ENCODE results near the gene RRAS2. TPM values are rescaled to one million over a fixed set of nuclear protein-coding genes. Genes with fewer than 3 reads are reported as not detected.

The RRAS2 gene
- total and polyA plus RNA-seq, 7 donors, result 15.5 to 48.5 (median 31.1) TPM

- no peaks in the 10 kb centered on the region for H3K9me3 ChIP-seq
- no peaks in the 10 kb centered on the region for H3K27me3 ChIP-seq
- peaks cover 0 to 25% (median 18%) of the 10 kb centered on the region in 4 donors for H3K4me1 ChIP-seq
- 82 to 89% methylated on average over 6 of the region's 6 CpGs for WGBS, 2 donors
- TF ChIP-seq EP300 (IDR thresholded peaks at IDR 0.05) (no peak), POLR2A (IDR thresholded peaks at IDR 0.05) (no peak), CTCF (IDR thresholded peaks at IDR 0.05) (no peak), POLR2AphosphoS5 (IDR thresholded peaks at IDR 0.05) (no peak)
- H3K4me3 ChIP-seq, result no peak overlapping the region
- intact Hi-C loops (cut with DNase I), result no loop called here
- no peaks in the 10 kb centered on the region for H3K36me3 ChIP-seq
- no peak for DNase-seq
- no peak overlapping the region for H3K27ac ChIP-seq
Observed at GRCh38 chr11:14323118-14323676, 35.8 kb downstream of the RRAS2 start.

GRCh38 chr11:14322510-14322909 lies 36.5 kb downstream of the RRAS2 start:
- no peak overlapping the region for H3K4me3 ChIP-seq
- no peak for DNase-seq
- intact Hi-C loops (cut with DNase I), result no loop called here
- H3K9me3 ChIP-seq, result no peaks in the 10 kb centered on the region
- WGBS, 2 donors, result 90 to 91% methylated on average over 2 of the region's 2 CpGs
- no peak overlapping the region for H3K27ac ChIP-seq
- H3K27me3 ChIP-seq, result no peaks in the 10 kb centered on the region
- peaks cover 0 to 32% (median 19%) of the 10 kb centered on the region in 4 donors for H3K4me1 ChIP-seq
- TF ChIP-seq EP300 (IDR thresholded peaks at IDR 0.05) (no peak), POLR2A (IDR thresholded peaks at IDR 0.05) (no peak), POLR2AphosphoS5 (IDR thresholded peaks at IDR 0.05) (no peak), CTCF (IDR thresholded peaks at IDR 0.05) (no peak)
- no peaks in the 10 kb centered on the region for H3K36me3 ChIP-seq

- intact Hi-C loops (cut with DNase I), result no loop called here
- H3K27me3 ChIP-seq, result no peaks in the 10 kb centered on the region
Observed at GRCh38 chr11:14320020-14320419, 39.0 kb downstream of the RRAS2 start.

GRCh38 chr11:14318581-14318981 lies 40.4 kb downstream of the RRAS2 start:
- Histone ChIP-seq H3K4me3 (no peak overlapping the region), H3K27ac (no peak overlapping the region), H3K4me1 (peaks cover 0 to 34% (median 26%) of the 10 kb centered on the region in 4 donors), H3K36me3 (no peaks in the 10 kb centered on the region), H3K9me3 (no peaks in the 10 kb centered on the region), H3K27me3 (no peaks in the 10 kb centered on the region)
- DNase-seq, result no peak
- WGBS, 2 donors, result 42 to 67% methylated on average over 1 of the region's 1 CpG
- TF ChIP-seq POLR2A (IDR thresholded peaks at IDR 0.05), result no peak
- no peak for TF ChIP-seq EP300 (IDR thresholded peaks at IDR 0.05)
- no peak for TF ChIP-seq CTCF (IDR thresholded peaks at IDR 0.05)
- TF ChIP-seq POLR2AphosphoS5 (IDR thresholded peaks at IDR 0.05), result no peak
- intact Hi-C loops (cut with DNase I), result no loop called here

More at GRCh38 chr11:14320020-14320419, 39.0 kb downstream of the RRAS2 start:
- Histone ChIP-seq H3K4me1 (peaks cover 0 to 30% (median 19%) of the 10 kb centered on the region in 4 donors), H3K36me3 (no peaks in the 10 kb centered on the region), H3K4me3 (no peak overlapping the region), H3K9me3 (no peaks in the 10 kb centered on the region), H3K27ac (no peak overlapping the region)
- WGBS, 2 donors, result 42 to 77% methylated on average over 3 of the region's 3 CpGs
- DNase-seq, result no peak
- TF ChIP-seq POLR2AphosphoS5 (IDR thresholded peaks at IDR 0.05) (no peak), EP300 (IDR thresholded peaks at IDR 0.05) (no peak), POLR2A (IDR thresholded peaks at IDR 0.05) (no peak), CTCF (IDR thresholded peaks at IDR 0.05) (no peak)
